WTC11 (cell line): ENCODE measurements around the gene ORC4. TPM values are rescaled to one million over a fixed set of nuclear protein-coding genes. Genes with fewer than 3 reads are reported as not detected.

ENCODE experiments used
- ATAC-seq: fragments of 200-7000 bp; cut with Tn5 transposase; 2 replicates; pipeline ENCODE4 v1.10.0; 2021; ENCODE audit warnings: mild to moderate bottlenecking, moderate library complexity
- CTCF ChIA-PET: fragments of 300-600 bp; sonication (Branson Sonifier 250); formaldehyde crosslinking; loops from one replicate; lab custom pipeline; 2021; ENCODE audit warnings: antibody characterized with exemption; lab: Charles Lee
- POLR2A ChIA-PET: fragments of 350-600 bp; sonication (Branson Sonifier 250); formaldehyde crosslinking; loops from one replicate; lab custom pipeline; 2021; ENCODE audit warnings: antibody characterized with exemption; lab: Charles Lee
- DNase-seq: peaks from one replicate; pipeline ENCODE4 v3.0.0; 2021; ENCODE audit warnings: low spot score
- H3K27ac Mint-ChIP-seq: 2 replicates; pipeline ENCODE4 v1.8.0; 2021; ENCODE audit warnings: mixed read lengths
- H3K27me3 Mint-ChIP-seq: 2 replicates; pipeline ENCODE4 v1.8.0; 2021; ENCODE audit warnings: low read depth, mild to moderate bottlenecking, moderate library complexity, mixed read lengths
- H3K36me3 Mint-ChIP-seq: 2 replicates; pipeline ENCODE4 v1.8.0; 2021; ENCODE audit warnings: mixed read lengths
- H3K4me1 Mint-ChIP-seq: 2 replicates; pipeline ENCODE4 v1.8.0; 2022; ENCODE audit warnings: mixed read lengths
- H3K4me3 Mint-ChIP-seq: 2 replicates; pipeline ENCODE4 v1.8.0; 2021; ENCODE audit warnings: mild to moderate bottlenecking, moderate library complexity, mixed read lengths
- H3K9me3 Mint-ChIP-seq: 2 replicates; pipeline ENCODE4 v1.8.0; 2021; ENCODE audit warnings: mixed read lengths
- AFF4 ChIP-seq: sonication (generic); formaldehyde crosslinking; IDR thresholded peaks from 2 replicates; pipeline ENCODE4 v1.8.1; 2023; ENCODE audit warnings: mild to moderate bottlenecking, missing genetic modification reagents, borderline replicate concordance
- AR ChIP-seq: fragments of 250-450 bp; sonication (Bioruptor Pico); IDR thresholded peaks from 2 replicates; pipeline ENCODE4 v1.9.0; 2021; ENCODE audit warnings: mild to moderate bottlenecking
- ATF3 ChIP-seq: sonication (generic); formaldehyde crosslinking; conservative IDR thresholded peaks from 2 replicates; pipeline ENCODE4 v1.8.1; 2022; ENCODE audit warnings: mild to moderate bottlenecking, missing genetic modification reagents
- FOXP1 ChIP-seq: sonication (generic); formaldehyde crosslinking; IDR thresholded peaks from 2 replicates; pipeline ENCODE4 v1.8.0; 2022; ENCODE audit warnings: missing genetic modification reagents, mild to moderate bottlenecking, moderate library complexity, borderline replicate concordance
- GABPB1 ChIP-seq: sonication (generic); formaldehyde crosslinking; IDR thresholded peaks from 2 replicates; pipeline ENCODE4 v1.8.1; 2023; ENCODE audit warnings: mild to moderate bottlenecking, missing genetic modification reagents
- JUN ChIP-seq: sonication (generic); formaldehyde crosslinking; IDR thresholded peaks from 2 replicates; pipeline ENCODE4 v1.8.0; 2023; ENCODE audit warnings: mild to moderate bottlenecking, missing genetic modification reagents
- NFE2L1 ChIP-seq: sonication (generic); formaldehyde crosslinking; IDR thresholded peaks from 2 replicates; pipeline ENCODE4 v1.8.1; 2023; ENCODE audit warnings: missing genetic modification reagents
- NR1H2 ChIP-seq: sonication (generic); formaldehyde crosslinking; IDR thresholded peaks from 2 replicates; pipeline ENCODE4 v1.9.0; 2021; ENCODE audit warnings: mild to moderate bottlenecking, moderate library complexity, missing genetic modification reagents
- NR3C1 ChIP-seq: sonication (generic); formaldehyde crosslinking; conservative IDR thresholded peaks from 2 replicates; pipeline ENCODE4 v1.8.1; 2023; ENCODE audit warnings: low read depth, mild to moderate bottlenecking, missing genetic modification reagents
- RORB ChIP-seq: fragments of 250-450 bp; sonication (Bioruptor Pico); IDR thresholded peaks from 2 replicates; pipeline ENCODE4 v1.9.0; 2021; ENCODE audit warnings: mild to moderate bottlenecking
- SMAD4 ChIP-seq: sonication (generic); formaldehyde crosslinking; IDR thresholded peaks from 2 replicates; pipeline ENCODE4 v1.8.0; 2022; ENCODE audit warnings: mild to moderate bottlenecking, missing genetic modification reagents
- SP1 ChIP-seq: sonication (generic); formaldehyde crosslinking; conservative IDR thresholded peaks from 2 replicates; pipeline ENCODE4 v1.8.1; 2022; ENCODE audit warnings: missing genetic modification reagents
- ZNF121 ChIP-seq: sonication (generic); formaldehyde crosslinking; IDR thresholded peaks from 2 replicates; pipeline ENCODE4 v1.8.0; 2023; ENCODE audit warnings: missing genetic modification reagents
- ZNF219 ChIP-seq: sonication (generic); formaldehyde crosslinking; IDR thresholded peaks from 2 replicates; pipeline ENCODE4 v1.8.0; 2023; ENCODE audit warnings: missing genetic modification reagents, mild to moderate bottlenecking, borderline replicate concordance
- ZNF281 ChIP-seq: sonication (generic); formaldehyde crosslinking; IDR thresholded peaks from 2 replicates; pipeline ENCODE4 v1.8.0; 2023; ENCODE audit warnings: mild to moderate bottlenecking, missing genetic modification reagents
- ZNF416 ChIP-seq: fragments of 250-450 bp; sonication (Bioruptor Pico); IDR thresholded peaks from 2 replicates; pipeline ENCODE4 v1.9.0; 2021; ENCODE audit warnings: mild to moderate bottlenecking, inconsistent platforms
- ZNF671 ChIP-seq: fragments of 250-450 bp; sonication (Bioruptor Pico); IDR thresholded peaks from 2 replicates; pipeline ENCODE4 v1.8.0; 2021; ENCODE audit warnings: mild to moderate bottlenecking
- total RNA-seq: library from RNA; stranded (reverse); gene quantifications from 3 replicates; pipeline ENCODE4 v1.2.3, GENCODE V29; 2021
- TF ChIP-seq, protein P1 (sequence below): sonication (generic); formaldehyde crosslinking; IDR thresholded peaks from 2 replicates; pipeline ENCODE4 v1.8.1; 2023; ENCODE audit warnings: mild to moderate bottlenecking, missing genetic modification reagents, moderate library complexity
- TF ChIP-seq, protein P2 (sequence below): fragments of 200-600 bp; IDR thresholded peaks from 2 replicates; pipeline ENCODE4 v1.8.0; 2022; ENCODE audit warnings: antibody characterized with exemption
- TF ChIP-seq, protein P3 (sequence below): sonication (generic); formaldehyde crosslinking; IDR thresholded peaks from 2 replicates; pipeline ENCODE4 v1.8.0; 2022; ENCODE audit warnings: missing genetic modification reagents

ORC4 gene
- total RNA-seq, 1 experiment from 2014 or later, result 57.9 TPM

DNA sequence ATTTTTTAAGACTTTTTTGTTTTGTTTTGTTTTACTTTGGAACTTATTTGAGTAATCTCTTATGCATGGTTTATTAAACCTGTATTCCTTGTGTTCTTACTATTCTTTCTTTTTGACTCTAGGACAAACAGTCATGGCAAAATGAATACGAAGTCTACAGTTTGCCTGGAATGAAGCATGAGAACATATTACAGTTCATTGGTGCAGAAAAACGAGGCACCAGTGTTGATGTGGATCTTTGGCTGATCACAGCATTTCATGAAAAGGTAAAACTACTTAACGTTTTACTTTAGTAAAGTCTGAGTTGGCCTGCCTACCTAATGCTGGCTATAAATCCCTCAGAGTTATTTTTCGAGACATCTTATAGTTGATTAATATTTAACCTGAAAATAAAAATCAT, 103.4 kb downstream of the ORC4 start:
- Mint-ChIP-seq H3K4me3 (no peak overlapping the region), H3K27ac (no peak overlapping the region), H3K36me3 (peaks cover 3% of the 10 kb centered on the region; the same call in 1 of the 2 replicates), H3K27me3 (no peaks in the 10 kb centered on the region), H3K4me1 (no peaks in the 10 kb centered on the region), H3K9me3 (no peaks in the 10 kb centered on the region)
- POLR2A ChIA-PET, result no interaction called here
- TF ChIP-seq ZNF281 (CRISPR knock-in tag), result no peak
- no peak for TF ChIP-seq ZNF121 (CRISPR knock-in tag)
- TF ChIP-seq, protein P1, sequence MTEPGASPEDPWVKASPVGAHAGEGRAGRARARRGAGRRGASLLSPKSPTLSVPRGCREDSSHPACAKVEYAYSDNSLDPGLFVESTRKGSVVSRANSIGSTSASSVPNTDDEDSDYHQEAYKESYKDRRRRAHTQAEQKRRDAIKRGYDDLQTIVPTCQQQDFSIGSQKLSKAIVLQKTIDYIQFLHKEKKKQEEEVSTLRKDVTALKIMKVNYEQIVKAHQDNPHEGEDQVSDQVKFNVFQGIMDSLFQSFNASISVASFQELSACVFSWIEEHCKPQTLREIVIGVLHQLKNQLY, result no peak
- TF ChIP-seq AR, result no peak
- no peak for TF ChIP-seq AFF4
- TF ChIP-seq JUN, result no peak
- TF ChIP-seq ZNF219, result no peak
- no peak for TF ChIP-seq SP1
- no peak for TF ChIP-seq GABPB1 (CRISPR knock-in tag)
- no peak for TF ChIP-seq SMAD4
- TF ChIP-seq ZNF416 (CRISPR knock-in tag), result no peak
- TF ChIP-seq NFE2L1 (CRISPR knock-in tag), result no peak
- CTCF ChIA-PET, result no interaction called here
- DNase-seq, result no peak
- no peak for ATAC-seq

DNA sequence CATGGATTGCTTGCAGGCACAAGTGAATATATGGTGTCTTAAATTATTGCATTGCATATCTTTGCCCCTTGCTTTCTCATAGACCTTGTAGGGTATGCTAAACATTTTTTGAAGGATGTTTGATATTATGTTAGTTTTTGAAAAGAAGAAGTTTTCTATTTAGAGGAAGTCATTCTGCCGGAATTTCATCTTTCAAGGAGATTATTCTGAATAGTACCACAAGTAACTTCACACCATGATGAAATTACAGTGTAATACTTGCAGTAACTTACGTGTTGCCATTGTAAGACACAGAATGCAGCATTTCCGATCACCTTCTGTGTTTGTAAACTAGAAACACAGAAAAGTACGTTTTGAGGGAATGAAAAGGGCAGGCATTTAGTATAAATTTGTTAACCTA, 103.8 kb downstream of the ORC4 start:
- DNase-seq, result no peak
- Mint-ChIP-seq H3K27ac (no peak overlapping the region), H3K4me3 (no peak overlapping the region), H3K4me1 (no peaks in the 10 kb centered on the region), H3K27me3 (no peaks in the 10 kb centered on the region), H3K9me3 (no peaks in the 10 kb centered on the region), H3K36me3 (peaks cover 3% of the 10 kb centered on the region; the same call in 1 of the 2 replicates)
- ChIA-PET POLR2A (no interaction called here), CTCF (no interaction called here)
- ATAC-seq, result no peak
- TF ChIP-seq, protein P2, sequence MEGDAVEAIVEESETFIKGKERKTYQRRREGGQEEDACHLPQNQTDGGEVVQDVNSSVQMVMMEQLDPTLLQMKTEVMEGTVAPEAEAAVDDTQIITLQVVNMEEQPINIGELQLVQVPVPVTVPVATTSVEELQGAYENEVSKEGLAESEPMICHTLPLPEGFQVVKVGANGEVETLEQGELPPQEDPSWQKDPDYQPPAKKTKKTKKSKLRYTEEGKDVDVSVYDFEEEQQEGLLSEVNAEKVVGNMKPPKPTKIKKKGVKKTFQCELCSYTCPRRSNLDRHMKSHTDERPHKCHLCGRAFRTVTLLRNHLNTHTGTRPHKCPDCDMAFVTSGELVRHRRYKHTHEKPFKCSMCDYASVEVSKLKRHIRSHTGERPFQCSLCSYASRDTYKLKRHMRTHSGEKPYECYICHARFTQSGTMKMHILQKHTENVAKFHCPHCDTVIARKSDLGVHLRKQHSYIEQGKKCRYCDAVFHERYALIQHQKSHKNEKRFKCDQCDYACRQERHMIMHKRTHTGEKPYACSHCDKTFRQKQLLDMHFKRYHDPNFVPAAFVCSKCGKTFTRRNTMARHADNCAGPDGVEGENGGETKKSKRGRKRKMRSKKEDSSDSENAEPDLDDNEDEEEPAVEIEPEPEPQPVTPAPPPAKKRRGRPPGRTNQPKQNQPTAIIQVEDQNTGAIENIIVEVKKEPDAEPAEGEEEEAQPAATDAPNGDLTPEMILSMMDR, result no peak
- TF ChIP-seq NR3C1 (CRISPR knock-in tag) (no peak), NR1H2 (no peak), ATF3 (CRISPR knock-in tag) (no peak), FOXP1 (CRISPR knock-in tag) (no peak), RORB (no peak), ZNF671 (CRISPR knock-in tag) (no peak)
- TF ChIP-seq, protein P3, sequence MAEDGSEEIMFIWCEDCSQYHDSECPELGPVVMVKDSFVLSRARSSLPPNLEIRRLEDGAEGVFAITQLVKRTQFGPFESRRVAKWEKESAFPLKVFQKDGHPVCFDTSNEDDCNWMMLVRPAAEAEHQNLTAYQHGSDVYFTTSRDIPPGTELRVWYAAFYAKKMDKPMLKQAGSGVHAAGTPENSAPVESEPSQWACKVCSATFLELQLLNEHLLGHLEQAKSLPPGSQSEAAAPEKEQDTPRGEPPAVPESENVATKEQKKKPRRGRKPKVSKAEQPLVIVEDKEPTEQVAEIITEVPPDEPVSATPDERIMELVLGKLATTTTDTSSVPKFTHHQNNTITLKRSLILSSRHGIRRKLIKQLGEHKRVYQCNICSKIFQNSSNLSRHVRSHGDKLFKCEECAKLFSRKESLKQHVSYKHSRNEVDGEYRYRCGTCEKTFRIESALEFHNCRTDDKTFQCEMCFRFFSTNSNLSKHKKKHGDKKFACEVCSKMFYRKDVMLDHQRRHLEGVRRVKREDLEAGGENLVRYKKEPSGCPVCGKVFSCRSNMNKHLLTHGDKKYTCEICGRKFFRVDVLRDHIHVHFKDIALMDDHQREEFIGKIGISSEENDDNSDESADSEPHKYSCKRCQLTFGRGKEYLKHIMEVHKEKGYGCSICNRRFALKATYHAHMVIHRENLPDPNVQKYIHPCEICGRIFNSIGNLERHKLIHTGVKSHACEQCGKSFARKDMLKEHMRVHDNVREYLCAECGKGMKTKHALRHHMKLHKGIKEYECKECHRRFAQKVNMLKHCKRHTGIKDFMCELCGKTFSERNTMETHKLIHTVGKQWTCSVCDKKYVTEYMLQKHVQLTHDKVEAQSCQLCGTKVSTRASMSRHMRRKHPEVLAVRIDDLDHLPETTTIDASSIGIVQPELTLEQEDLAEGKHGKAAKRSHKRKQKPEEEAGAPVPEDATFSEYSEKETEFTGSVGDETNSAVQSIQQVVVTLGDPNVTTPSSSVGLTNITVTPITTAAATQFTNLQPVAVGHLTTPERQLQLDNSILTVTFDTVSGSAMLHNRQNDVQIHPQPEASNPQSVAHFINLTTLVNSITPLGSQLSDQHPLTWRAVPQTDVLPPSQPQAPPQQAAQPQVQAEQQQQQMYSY (CRISPR knock-in tag), result no peak
